CD4-positive, alpha-beta memory T cell (primary cell): Measurements from ENCODE around the gene SRPRB. TPM values are rescaled to one million over a fixed set of nuclear protein-coding genes. Genes with fewer than 3 reads are reported as not detected.

Experiments
- CTCF ChIA-PET: fragments of 350-600 bp; sonication (Branson Sonifier 250); formaldehyde crosslinking; loops from one replicate; lab custom pipeline; 2021; ENCODE audit warnings: inconsistent platforms; ENCODE audit not compliant: partially characterized antibody; lab: Charles Lee
- POLR2A ChIA-PET: fragments of 350-600 bp; sonication (Branson Sonifier 250); formaldehyde crosslinking; loops from one replicate; lab custom pipeline; 2021; ENCODE audit not compliant: partially characterized antibody; lab: Charles Lee
- DNase-seq, 5 donors: peaks; one replicate each; pipeline versions ENCODE4 v3.0.0 to v3.0.0-alpha.2; 2020 to 2022; ENCODE audit warnings: mixed read lengths in 1 of 5
- H3K27ac ChIP-seq: one replicate; pipeline ENCODE4 v1.7.0; 2013; ENCODE audit warnings: low read depth, low read length
- H3K27me3 ChIP-seq: 2 replicates; pipeline ENCODE4 v1.7.0; 2013; ENCODE audit warnings: mild to moderate bottlenecking, low read length, moderate library complexity; ENCODE audit not compliant: insufficient read depth
- H3K36me3 ChIP-seq: 2 replicates; pipeline ENCODE4 v1.7.0; 2013; ENCODE audit warnings: mild to moderate bottlenecking, low read length, moderate library complexity; ENCODE audit not compliant: insufficient read depth
- H3K4me1 ChIP-seq: 2 replicates; pipeline ENCODE4 v1.7.0; 2013; ENCODE audit warnings: mild to moderate bottlenecking, low read length, moderate library complexity; ENCODE audit not compliant: insufficient read depth
- H3K4me3 ChIP-seq, 2 donors: one replicate each; pipeline ENCODE4 v1.7.0; 2013; ENCODE audit warnings: low read length in 2 of 2, mild to moderate bottlenecking in 1 of 2
- H3K9me3 ChIP-seq, 2 donors: one replicate each; pipeline ENCODE4 v1.7.0; 2013; ENCODE audit warnings: low read length in 2 of 2, control low read depth in 1 of 2; ENCODE audit not compliant: control insufficient read depth in 1 of 2
- H3K27ac Mint-ChIP-seq, 7 donors: one replicate each; pipeline ENCODE4 v1.8.0; 2020 to 2021; ENCODE audit warnings: mixed read lengths in 7 of 7, mild to moderate bottlenecking in 6 of 7, inconsistent platforms in 3 of 7, moderate library complexity in 3 of 7
- H3K27me3 Mint-ChIP-seq, 2 donors: one replicate each; pipeline ENCODE4 v1.8.0; 2020 to 2021; ENCODE audit warnings: mixed read lengths in 2 of 2
- H3K36me3 Mint-ChIP-seq, 2 donors: one replicate each; pipeline ENCODE4 v1.8.0; 2020 to 2021; ENCODE audit warnings: mixed read lengths in 2 of 2, inconsistent platforms in 1 of 2, mild to moderate bottlenecking in 1 of 2
- H3K4me1 Mint-ChIP-seq, 4 donors: one replicate each; pipeline ENCODE4 v1.8.0; 2020 to 2021; ENCODE audit warnings: mixed read lengths in 4 of 4, mild to moderate bottlenecking in 1 of 4
- H3K4me3 Mint-ChIP-seq, 8 donors: one replicate each; pipeline ENCODE4 v1.8.0; 2020 to 2021; ENCODE audit warnings: mixed read lengths in 8 of 8, mild to moderate bottlenecking in 7 of 8, moderate library complexity in 6 of 8, inconsistent platforms in 3 of 8
- H3K9me3 Mint-ChIP-seq, 8 donors: one replicate each; pipeline ENCODE4 v1.8.0; 2020 to 2021; ENCODE audit warnings: mixed read lengths in 8 of 8, mild to moderate bottlenecking in 5 of 8, inconsistent platforms in 3 of 8, moderate library complexity in 1 of 8
- intact Hi-C: fragments of 100-400 bp; cut with micrococcal nuclease; formaldehyde crosslinking; loops from one replicate; pipeline ENCODE4 v1.15.1; 2023
- polyA plus RNA-seq, 2 donors: library from polyadenylated mRNA; unstranded; fragments of 300-500 nt; fragmentation: Illumina TruSeq; gene quantifications; one replicate each; pipeline ENCODE4 v1.2.3, GENCODE V29; 2021
- total RNA-seq, 2 experiments: library from RNA; stranded (reverse); gene quantifications; one replicate each; pipeline ENCODE4 v1.2.3, GENCODE V29; 2021

The SRPRB gene
- total and polyA plus RNA-seq, 4 experiments from 2014 or later, result 45.6 to 57.4 (median 52.4) TPM

- Mint-ChIP-seq H3K4me3 (no peak overlapping the region), H3K9me3 (no peaks in the 10 kb centered on the region), H3K27ac (no peak overlapping the region), H3K27me3 (no peaks in the 10 kb centered on the region), H3K36me3 (no peaks in the 10 kb centered on the region), H3K4me1 (peaks cover 0 to 7% (median 2%) of the 10 kb centered on the region in 4 donors)
- H3K4me3 ChIP-seq, result no peak overlapping the region
- CTCF ChIA-PET, result no interaction called here
- intact Hi-C loops, result no loop called here
- no peak for DNase-seq
- no peaks in the 10 kb centered on the region for H3K36me3 ChIP-seq
- no peaks in the 10 kb centered on the region for H3K9me3 ChIP-seq
- H3K27me3 ChIP-seq, result no peaks in the 10 kb centered on the region
- H3K27ac ChIP-seq, result no peak overlapping the region
- POLR2A ChIA-PET, result no interaction called here
- H3K4me1 ChIP-seq, result no peaks in the 10 kb centered on the region
Observed at GRCh38 chr3:133855772-133856171, 50.2 kb downstream of the SRPRB start.

GRCh38 chr3:133856316-133856715 is 50.7 kb downstream of the SRPRB start:
- DNase-seq, result no peak
- Mint-ChIP-seq H3K4me1 (peaks cover 0 to 7% (median 1%) of the 10 kb centered on the region in 4 donors), H3K36me3 (no peaks in the 10 kb centered on the region), H3K27ac (no peak overlapping the region), H3K27me3 (no peaks in the 10 kb centered on the region), H3K9me3 (no peaks in the 10 kb centered on the region), H3K4me3 (no peak overlapping the region)
- POLR2A ChIA-PET, result no interaction called here
- Histone ChIP-seq H3K27me3 (no peaks in the 10 kb centered on the region), H3K27ac (no peak overlapping the region), H3K36me3 (no peaks in the 10 kb centered on the region), H3K4me3 (no peak overlapping the region), H3K9me3 (no peaks in the 10 kb centered on the region), H3K4me1 (no peaks in the 10 kb centered on the region)
- CTCF ChIA-PET, result no interaction called here
- intact Hi-C loops, result no loop called here

- peak overlapping the region in 2 of 7 donors; percentile 48 to 54 for H3K27ac Mint-ChIP-seq
- no peaks in the 10 kb centered on the region for H3K36me3 Mint-ChIP-seq
- H3K4me3 Mint-ChIP-seq, result no peak overlapping the region
- H3K4me1 Mint-ChIP-seq, result peaks cover 0 to 7% (median 0%) of the 10 kb centered on the region in 4 donors
- H3K27me3 ChIP-seq, result no peaks in the 10 kb centered on the region
- no peak overlapping the region for H3K27ac ChIP-seq
- H3K27me3 Mint-ChIP-seq, result peaks cover 0 to 3% of the 10 kb centered on the region in 2 donors
- no peaks in the 10 kb centered on the region for H3K4me1 ChIP-seq
- no peak for DNase-seq
- no peaks in the 10 kb centered on the region for H3K9me3 ChIP-seq
- POLR2A ChIA-PET, result no interaction called here
- H3K4me3 ChIP-seq, result no peak overlapping the region
- CTCF ChIA-PET, result no interaction called here
- intact Hi-C loops, result no loop called here
- no peaks in the 10 kb centered on the region for H3K36me3 ChIP-seq
- H3K9me3 Mint-ChIP-seq, result no peaks in the 10 kb centered on the region
Observed at GRCh38 chr3:133857767-133858166, 52.2 kb downstream of the SRPRB start.

- CTCF ChIA-PET, result no interaction called here
- Mint-ChIP-seq H3K4me1 (peaks cover 0 to 7% (median 0%) of the 10 kb centered on the region in 4 donors), H3K27ac (no peak overlapping the region), H3K27me3 (peaks cover 0 to 3% of the 10 kb centered on the region in 2 donors), H3K36me3 (no peaks in the 10 kb centered on the region), H3K9me3 (no peaks in the 10 kb centered on the region), H3K4me3 (no peak overlapping the region)
- intact Hi-C loops, result no loop called here
- H3K4me3 ChIP-seq, result no peak overlapping the region
- H3K27me3 ChIP-seq, result no peaks in the 10 kb centered on the region
- H3K4me1 ChIP-seq, result no peaks in the 10 kb centered on the region
- H3K27ac ChIP-seq, result no peak overlapping the region
- POLR2A ChIA-PET, result no interaction called here
- no peaks in the 10 kb centered on the region for H3K36me3 ChIP-seq
- no peaks in the 10 kb centered on the region for H3K9me3 ChIP-seq
- DNase-seq, result no peak
Observed at GRCh38 chr3:133859381-133860234, 54.0 kb downstream of the SRPRB start.

GRCh38 chr3:133860519-133860918 is 54.9 kb downstream of the SRPRB start:
- no peak overlapping the region for H3K4me3 ChIP-seq
- CTCF ChIA-PET, result no interaction called here
- H3K4me1 ChIP-seq, result no peaks in the 10 kb centered on the region
- peaks cover 0 to 3% of the 10 kb centered on the region in 2 donors for H3K27me3 Mint-ChIP-seq
- intact Hi-C loops, result no loop called here
- no peak overlapping the region for H3K4me3 Mint-ChIP-seq
- H3K27me3 ChIP-seq, result no peaks in the 10 kb centered on the region
- no peaks in the 10 kb centered on the region for H3K36me3 Mint-ChIP-seq
- peaks cover 0 to 7% (median 0%) of the 10 kb centered on the region in 4 donors for H3K4me1 Mint-ChIP-seq
- H3K9me3 Mint-ChIP-seq, result no peaks in the 10 kb centered on the region
- no peak for DNase-seq
- no peak overlapping the region for H3K27ac Mint-ChIP-seq
- POLR2A ChIA-PET, result no interaction called here
- no peak overlapping the region for H3K27ac ChIP-seq
- H3K36me3 ChIP-seq, result no peaks in the 10 kb centered on the region
- H3K9me3 ChIP-seq, result no peaks in the 10 kb centered on the region

- Mint-ChIP-seq H3K9me3 (no peaks in the 10 kb centered on the region), H3K27ac (peak overlapping the region in 1 of 7 donors; percentile 19), H3K4me1 (peaks cover 0 to 7% (median 0%) of the 10 kb centered on the region in 4 donors), H3K27me3 (peaks cover 2 to 3% of the 10 kb centered on the region in 2 donors), H3K36me3 (no peaks in the 10 kb centered on the region), H3K4me3 (no peak overlapping the region)
- no peak overlapping the region for H3K27ac ChIP-seq
- H3K36me3 ChIP-seq, result no peaks in the 10 kb centered on the region
- POLR2A ChIA-PET, result no interaction called here
- H3K9me3 ChIP-seq, result no peaks in the 10 kb centered on the region
- intact Hi-C loops, result no loop called here
- H3K4me3 ChIP-seq, result no peak overlapping the region
- no peaks in the 10 kb centered on the region for H3K27me3 ChIP-seq
- CTCF ChIA-PET, result no interaction called here
- DNase-seq, result no peak
- H3K4me1 ChIP-seq, result no peaks in the 10 kb centered on the region
Observed at GRCh38 chr3:133862161-133862560, 56.5 kb downstream of the SRPRB start.

GRCh38 chr3:133863911-133864310 is 58.3 kb downstream of the SRPRB start:
- no peak overlapping the region for H3K4me3 ChIP-seq
- Mint-ChIP-seq H3K4me1 (no peaks in the 10 kb centered on the region), H3K9me3 (no peaks in the 10 kb centered on the region), H3K27ac (no peak overlapping the region), H3K36me3 (no peaks in the 10 kb centered on the region), H3K27me3 (peaks cover 2 to 5% of the 10 kb centered on the region in 2 donors), H3K4me3 (no peak overlapping the region)
- intact Hi-C loops, result no loop called here
- no peaks in the 10 kb centered on the region for H3K4me1 ChIP-seq
- no peak for DNase-seq
- no peaks in the 10 kb centered on the region for H3K27me3 ChIP-seq
- no peaks in the 10 kb centered on the region for H3K9me3 ChIP-seq
- ChIA-PET CTCF (no interaction called here), POLR2A (no interaction called here)
- H3K36me3 ChIP-seq, result no peaks in the 10 kb centered on the region
- H3K27ac ChIP-seq, result no peak overlapping the region
